ENCODE results near the gene FOXL3. TPM values are rescaled to one million over a fixed set of nuclear protein-coding genes. Genes with fewer than 3 reads are reported as not detected.
"Not testable (repeated sequence)": the region's sequence is repeated elsewhere in the genome, so short reads cannot be mapped to it uniquely, and the experiment has no call there.

FOXL3 gene
- total and polyA plus RNA-seq, 2 donors (not counting 1 experiment from before 2014, with no cell fraction given) = not detected

GRCh38 chr7:335358-336148 is 45.6 kb downstream of the FOXL3 start:
- CTCF ChIA-PET = no interaction called here

GRCh38 chr7:336149-336533 is 46.2 kb downstream of the FOXL3 start:
- H3K4me3 Mint-ChIP-seq; H3K36me3 ChIP-seq (replicated peaks in 1 of 2; ENCODE audit: control extremely low read depth in 1 of 2, control insufficient read depth in 1 of 2, extremely low read depth in 1 of 2, insufficient read depth in 2 of 2, low read length in 1 of 2); H3K27ac Mint-ChIP-seq; H3K4me1 Mint-ChIP-seq; H3K79me2 ChIP-seq (ENCODE audit: control insufficient read depth, insufficient read depth, low read length); H3K4me1 ChIP-seq (ENCODE audit: control insufficient read depth in 2 of 2, insufficient read depth in 2 of 2, low read length in 2 of 2); intact Hi-C loops (cut with micrococcal nuclease); H3K4me2 ChIP-seq (replicated peaks; ENCODE audit: low read depth, low read length, poor library complexity, severe bottlenecking); H4K20me1 ChIP-seq (ENCODE audit: control insufficient read depth, insufficient read depth, low read length, poor library complexity, severe bottlenecking); H3K9me3 ChIP-seq (ENCODE audit: control extremely low read depth in 1 of 3, control insufficient read depth in 2 of 3, insufficient read depth in 1 of 3, low read length in 2 of 3); H3K9ac ChIP-seq (ENCODE audit: low read length); H3K4me3 ChIP-seq (ENCODE audit: control extremely low read depth in 1 of 5, extremely low read depth in 1 of 5, insufficient read depth in 1 of 5, low read depth in 2 of 5, low read length in 4 of 5); CTCF ChIA-PET; DNase-seq; H2AFZ ChIP-seq (ENCODE audit: insufficient read depth, low read depth, low read length, poor library complexity, severe bottlenecking); POLR2A ChIA-PET; H3K27ac ChIP-seq (ENCODE audit: low read length in 2 of 2); ATAC-seq (ENCODE audit: low read depth); H3K9me3 Mint-ChIP-seq (ENCODE audit: insufficient read depth); H3K27me3 Mint-ChIP-seq: not testable (repeated sequence)
- H3K27me3 ChIP-seq (replicated peaks in 1 of 4; ENCODE audit: control extremely low read depth in 1 of 4, control insufficient read depth in 3 of 4, insufficient read depth in 4 of 4, low read length in 3 of 4) = peaks cover 0 to 11% (median 0%) of the 10 kb centered on the region in 4 experiments
- WGBS (ENCODE audit: insufficient coverage) = 95% methylated on average over 6 of the region's 25 CpGs

More at GRCh38 chr7:335358-336148, 45.6 kb downstream of the FOXL3 start:
- TF ChIP-seq, protein P1, sequence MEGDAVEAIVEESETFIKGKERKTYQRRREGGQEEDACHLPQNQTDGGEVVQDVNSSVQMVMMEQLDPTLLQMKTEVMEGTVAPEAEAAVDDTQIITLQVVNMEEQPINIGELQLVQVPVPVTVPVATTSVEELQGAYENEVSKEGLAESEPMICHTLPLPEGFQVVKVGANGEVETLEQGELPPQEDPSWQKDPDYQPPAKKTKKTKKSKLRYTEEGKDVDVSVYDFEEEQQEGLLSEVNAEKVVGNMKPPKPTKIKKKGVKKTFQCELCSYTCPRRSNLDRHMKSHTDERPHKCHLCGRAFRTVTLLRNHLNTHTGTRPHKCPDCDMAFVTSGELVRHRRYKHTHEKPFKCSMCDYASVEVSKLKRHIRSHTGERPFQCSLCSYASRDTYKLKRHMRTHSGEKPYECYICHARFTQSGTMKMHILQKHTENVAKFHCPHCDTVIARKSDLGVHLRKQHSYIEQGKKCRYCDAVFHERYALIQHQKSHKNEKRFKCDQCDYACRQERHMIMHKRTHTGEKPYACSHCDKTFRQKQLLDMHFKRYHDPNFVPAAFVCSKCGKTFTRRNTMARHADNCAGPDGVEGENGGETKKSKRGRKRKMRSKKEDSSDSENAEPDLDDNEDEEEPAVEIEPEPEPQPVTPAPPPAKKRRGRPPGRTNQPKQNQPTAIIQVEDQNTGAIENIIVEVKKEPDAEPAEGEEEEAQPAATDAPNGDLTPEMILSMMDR (IDR thresholded peaks at IDR 0.05) = no peak
- no peak for TF ChIP-seq EZH2 (IDR thresholded peaks at IDR 0.05; ENCODE audit: borderline replicate concordance, insufficient read depth, low read depth, low read length, poor library complexity, severe bottlenecking)
- peaks cover 13% of the 10 kb centered on the region for H3K27me3 Mint-ChIP-seq
- H3K27ac ChIP-seq (ENCODE audit: low read length in 2 of 2) = no peak overlapping the region
- no peak overlapping the region for H3K4me3 Mint-ChIP-seq
- H3K4me2 ChIP-seq (replicated peaks; ENCODE audit: low read depth, low read length, poor library complexity, severe bottlenecking) = no peak overlapping the region
- no peak for ATAC-seq (ENCODE audit: low read depth)
- no peak overlapping the region for H3K4me3 ChIP-seq (ENCODE audit: control extremely low read depth in 1 of 5, extremely low read depth in 1 of 5, insufficient read depth in 1 of 5, low read depth in 2 of 5, low read length in 4 of 5)
- H3K36me3 ChIP-seq (replicated peaks in 1 of 2; ENCODE audit: control extremely low read depth in 1 of 2, control insufficient read depth in 1 of 2, extremely low read depth in 1 of 2, insufficient read depth in 2 of 2, low read length in 1 of 2) = no peaks in the 10 kb centered on the region
- 92% methylated on average over 11 of the region's 11 CpGs for WGBS (ENCODE audit: insufficient coverage)
- no peaks in the 10 kb centered on the region for H3K79me2 ChIP-seq (ENCODE audit: control insufficient read depth, insufficient read depth, low read length)
- no peaks in the 10 kb centered on the region for H4K20me1 ChIP-seq (ENCODE audit: control insufficient read depth, insufficient read depth, low read length, poor library complexity, severe bottlenecking)
- peaks cover 0 to 3% (median 0%) of the 10 kb centered on the region in 3 donors for H3K9me3 ChIP-seq (ENCODE audit: control extremely low read depth in 1 of 3, control insufficient read depth in 2 of 3, insufficient read depth in 1 of 3, low read length in 2 of 3)
- H3K4me1 Mint-ChIP-seq = peaks cover 3% of the 10 kb centered on the region
- H3K27ac Mint-ChIP-seq = peak overlapping the region; percentile 67
- intact Hi-C loops (cut with micrococcal nuclease) = no loop called here
- no peak for DNase-seq
- POLR2A ChIA-PET = no interaction called here
- H3K27me3 ChIP-seq (replicated peaks in 1 of 4; ENCODE audit: control extremely low read depth in 1 of 4, control insufficient read depth in 3 of 4, insufficient read depth in 4 of 4, low read length in 3 of 4) = peaks cover 0 to 16% (median 0%) of the 10 kb centered on the region in 4 experiments
- H3K9me3 Mint-ChIP-seq (ENCODE audit: insufficient read depth) = peaks cover 8% of the 10 kb centered on the region
- no peak overlapping the region for H2AFZ ChIP-seq (ENCODE audit: insufficient read depth, low read depth, low read length, poor library complexity, severe bottlenecking)
- H3K9ac ChIP-seq (ENCODE audit: low read length) = no peak overlapping the region
- H3K4me1 ChIP-seq (ENCODE audit: control insufficient read depth in 2 of 2, insufficient read depth in 2 of 2, low read length in 2 of 2) = peaks cover 0 to 6% of the 10 kb centered on the region in 2 donors
